Neuronal stem cell (in vitro differentiated cells): ENCODE data around the gene CACNA1C.

Experiments used
- DNase-seq: peaks from one replicate; pipeline ENCODE4 v3.0.0-alpha.2; 2013; ENCODE audit warnings: low spot score
- H2AFZ ChIP-seq: one replicate; pipeline ENCODE4 v1.6.1; 2013; ENCODE audit warnings: mild to moderate bottlenecking, low read length, inconsistent platforms
- H2AK5ac ChIP-seq: 2 replicates; pipeline ENCODE4 v1.6.1; 2013; ENCODE audit warnings: low read depth, mild to moderate bottlenecking, inconsistent platforms, low read length, moderate library complexity, mixed read lengths
- H2BK120ac ChIP-seq: 2 replicates; pipeline ENCODE4 v1.6.1; 2013; ENCODE audit warnings: low read depth, mild to moderate bottlenecking, inconsistent platforms, low read length, moderate library complexity, mixed read lengths
- H2BK12ac ChIP-seq: one replicate; pipeline ENCODE4 v1.6.1; 2013; ENCODE audit warnings: low read length, inconsistent platforms
- H2BK15ac ChIP-seq: 2 replicates; pipeline ENCODE4 v1.6.1; 2013; ENCODE audit warnings: mild to moderate bottlenecking, low read length, inconsistent platforms, mixed read lengths
- H2BK5ac ChIP-seq: one replicate; pipeline ENCODE4 v1.6.1; 2013; ENCODE audit warnings: inconsistent platforms, mild to moderate bottlenecking, low read length, moderate library complexity
- H3K14ac ChIP-seq: one replicate; pipeline ENCODE4 v1.6.1; 2013; ENCODE audit warnings: low read length, inconsistent platforms
- H3K18ac ChIP-seq: 2 replicates; pipeline ENCODE4 v1.6.1; 2013; ENCODE audit warnings: low read length, inconsistent platforms
- H3K23ac ChIP-seq: 2 replicates; pipeline ENCODE4 v1.6.1; 2013; ENCODE audit warnings: low read depth, mild to moderate bottlenecking, mixed read lengths, low read length, inconsistent platforms; ENCODE audit not compliant: poor library complexity
- H3K27ac ChIP-seq: replicated peaks from 3 replicates; pipeline ENCODE4 v1.5.1; 2013; ENCODE audit warnings: low read length, inconsistent platforms
- H3K27me3 ChIP-seq, 3 experiments: 2 replicates each; pipeline ENCODE4 v1.6.1; 2013; ENCODE audit warnings: low read length in 3 of 3, mild to moderate bottlenecking in 2 of 3, inconsistent platforms in 1 of 3, low read depth in 1 of 3, mixed read lengths in 1 of 3, moderate library complexity in 1 of 3; ENCODE audit not compliant: control insufficient read depth in 3 of 3, insufficient read depth in 3 of 3
- H3K36me3 ChIP-seq, 2 donors: replicated peaks in 1 of 2; 2 replicates each; pipeline ENCODE4 v1.6.1; 2013; ENCODE audit warnings: low read length in 2 of 2; ENCODE audit not compliant: control insufficient read depth in 2 of 2, insufficient read depth in 2 of 2
- H3K4ac ChIP-seq: 2 replicates; pipeline ENCODE4 v1.6.1; 2013; ENCODE audit warnings: inconsistent platforms, mild to moderate bottlenecking, low read length, moderate library complexity
- H3K4me1 ChIP-seq, 2 donors: 1 replicate in 1 of 2; 2 replicates in 1 of 2; pipeline ENCODE4 v1.6.1; 2013; ENCODE audit warnings: low read length in 2 of 2, low read depth in 1 of 2; ENCODE audit not compliant: control insufficient read depth in 2 of 2, insufficient read depth in 1 of 2
- H3K4me2 ChIP-seq: one replicate; pipeline ENCODE4 v1.6.1; 2013; ENCODE audit warnings: mild to moderate bottlenecking, low read length, inconsistent platforms; ENCODE audit not compliant: insufficient read depth, poor library complexity, severe bottlenecking
- H3K4me3 ChIP-seq, 2 donors: 2 replicates each; pipeline ENCODE4 v1.5.1; 2013; ENCODE audit warnings: low read length in 2 of 2, mild to moderate bottlenecking in 2 of 2, inconsistent platforms in 1 of 2, moderate library complexity in 1 of 2
- H3K79me1 ChIP-seq: one replicate; pipeline ENCODE4 v1.6.1; 2013; ENCODE audit warnings: low read depth, mild to moderate bottlenecking, inconsistent platforms, low read length, moderate library complexity
- H3K9ac ChIP-seq: one replicate; pipeline ENCODE4 v1.6.1; 2013; ENCODE audit warnings: mild to moderate bottlenecking, low read depth, low read length, inconsistent platforms; ENCODE audit not compliant: poor library complexity
- H3K9me3 ChIP-seq, 2 donors: replicated peaks in 1 of 2; 2 replicates each; pipeline versions ENCODE3 to v1.6.1; 2013; ENCODE audit warnings: low read length in 2 of 2, mild to moderate bottlenecking in 2 of 2, inconsistent platforms in 1 of 2, low read depth in 1 of 2, mixed read lengths in 1 of 2, moderate library complexity in 1 of 2; ENCODE audit not compliant: control insufficient read depth in 2 of 2, insufficient read depth in 1 of 2
- H4K8ac ChIP-seq: one replicate; pipeline ENCODE4 v1.6.1; 2013; ENCODE audit warnings: low read depth, mild to moderate bottlenecking, inconsistent platforms, low read length, moderate library complexity
- H4K91ac ChIP-seq: one replicate; pipeline ENCODE4 v1.6.1; 2013; ENCODE audit warnings: low read length, low read depth, mild to moderate bottlenecking, inconsistent platforms; ENCODE audit not compliant: poor library complexity
- WGBS, 2 donors: extraction: QIAGEN DNeasy Blood & Tissue Kit; methylation state at CpG; one replicate each; pipeline ENCODE4 v1.1.7; 2013; ENCODE audit warnings: missing lambda C conversion rate in 2 of 2, mixed read lengths in 1 of 2; ENCODE audit not compliant: insufficient read length in 2 of 2, insufficient replicate concordance in 1 of 2; ENCODE audit errors: extremely low coverage in 2 of 2; 5-methylcytosine and 5-hydroxymethylcytosine counted together

The CACNA1C gene

GRCh38 chr12:2319136-2319535 is 266.3 kb downstream of the CACNA1C start:
- Histone ChIP-seq H3K14ac (peak overlapping the region; percentile 59), H2AFZ (no peak overlapping the region), H2BK5ac (no peak overlapping the region), H4K8ac (no peak overlapping the region), H3K36me3 (no peaks in the 10 kb centered on the region), H3K4me3 (no peak overlapping the region), H3K27me3 (no peaks in the 10 kb centered on the region), H3K4ac (no peak overlapping the region), H3K79me1 (peaks cover 2% of the 10 kb centered on the region), H3K18ac (peak overlapping the region; percentile 41), H2BK12ac (no peak overlapping the region), H3K27ac (no peak overlapping the region), H4K91ac (peak overlapping the region; percentile 47), H2BK120ac (no peak overlapping the region), H3K23ac (peak overlapping the region; percentile 58), H3K4me2 (no peak overlapping the region), H3K9me3 (no peaks in the 10 kb centered on the region), H3K9ac (no peak overlapping the region), H2BK15ac (peak overlapping the region; percentile 51), H3K4me1 (peaks cover 0 to 11% of the 10 kb centered on the region in 2 donors), H2AK5ac (peak overlapping the region; percentile 50)
- no CpG with 5 or more reads among the region's 14 CpGs for WGBS, 2 donors
- no peak for DNase-seq

- no peak overlapping the region for H2BK12ac ChIP-seq
- no peaks in the 10 kb centered on the region for H3K36me3 ChIP-seq
- H2BK5ac ChIP-seq, result no peak overlapping the region
- no peaks in the 10 kb centered on the region for H3K27me3 ChIP-seq
- DNase-seq, result no peak
- H3K27ac ChIP-seq, result no peak overlapping the region
- H2BK15ac ChIP-seq, result no peak overlapping the region
- H3K9me3 ChIP-seq, result no peaks in the 10 kb centered on the region
- no peak overlapping the region for H3K23ac ChIP-seq
- no peak overlapping the region for H3K4ac ChIP-seq
- no CpG with 5 or more reads among the region's 6 CpGs for WGBS, 2 donors
- H3K4me3 ChIP-seq, result no peak overlapping the region
- no peak overlapping the region for H3K14ac ChIP-seq
- H3K9ac ChIP-seq, result no peak overlapping the region
- no peak overlapping the region for H2AFZ ChIP-seq
- no peak overlapping the region for H2AK5ac ChIP-seq
- H4K8ac ChIP-seq, result no peak overlapping the region
- H3K79me1 ChIP-seq, result peaks cover 2% of the 10 kb centered on the region
- no peak overlapping the region for H2BK120ac ChIP-seq
- H3K18ac ChIP-seq, result no peak overlapping the region
- H4K91ac ChIP-seq, result no peak overlapping the region
- H3K4me2 ChIP-seq, result no peak overlapping the region
- H3K4me1 ChIP-seq, result peaks cover 0 to 11% of the 10 kb centered on the region in 2 donors
Measured at GRCh38 chr12:2319737-2320506, 267.1 kb downstream of the CACNA1C start.

GRCh38 chr12:2320841-2321240 is 268.1 kb downstream of the CACNA1C start:
- H4K91ac ChIP-seq, result no peak overlapping the region
- no peak overlapping the region for H4K8ac ChIP-seq
- no peak overlapping the region for H3K4me2 ChIP-seq
- WGBS, 2 donors, result no CpG with 5 or more reads among the region's 4 CpGs
- no peak overlapping the region for H3K27ac ChIP-seq
- no peak overlapping the region for H3K4me3 ChIP-seq
- no peak overlapping the region for H2BK15ac ChIP-seq
- H3K4me1 ChIP-seq, result peaks cover 0 to 8% of the 10 kb centered on the region in 2 donors
- no peak overlapping the region for H3K4ac ChIP-seq
- H2AK5ac ChIP-seq, result no peak overlapping the region
- no peaks in the 10 kb centered on the region for H3K9me3 ChIP-seq
- H3K18ac ChIP-seq, result no peak overlapping the region
- no peak overlapping the region for H3K23ac ChIP-seq
- H3K27me3 ChIP-seq, result no peaks in the 10 kb centered on the region
- H3K9ac ChIP-seq, result no peak overlapping the region
- H3K36me3 ChIP-seq, result no peaks in the 10 kb centered on the region
- H3K79me1 ChIP-seq, result peaks cover 2% of the 10 kb centered on the region
- no peak overlapping the region for H2BK120ac ChIP-seq
- no peak for DNase-seq
- H2BK12ac ChIP-seq, result no peak overlapping the region
- no peak overlapping the region for H2BK5ac ChIP-seq
- no peak overlapping the region for H3K14ac ChIP-seq
- no peak overlapping the region for H2AFZ ChIP-seq

- Histone ChIP-seq H3K23ac (no peak overlapping the region), H2AK5ac (peak overlapping the region; percentile 3), H3K18ac (no peak overlapping the region), H4K8ac (no peak overlapping the region), H2BK5ac (no peak overlapping the region), H3K14ac (no peak overlapping the region), H3K4me2 (no peak overlapping the region), H3K27ac (no peak overlapping the region), H3K27me3 (no peaks in the 10 kb centered on the region), H3K79me1 (peaks cover 2% of the 10 kb centered on the region), H4K91ac (no peak overlapping the region), H3K4me3 (no peak overlapping the region), H2BK120ac (no peak overlapping the region), H3K4ac (no peak overlapping the region), H2AFZ (no peak overlapping the region), H2BK15ac (no peak overlapping the region), H3K9ac (no peak overlapping the region), H2BK12ac (no peak overlapping the region), H3K36me3 (no peaks in the 10 kb centered on the region), H3K4me1 (peaks cover 0 to 7% of the 10 kb centered on the region in 2 donors), H3K9me3 (no peaks in the 10 kb centered on the region)
- DNase-seq, result no peak
- WGBS, 2 donors, result no CpG with 5 or more reads among the region's 14 CpGs
Measured at GRCh38 chr12:2322554-2323120, 269.9 kb downstream of the CACNA1C start.
